GM20431 (cell line): ENCODE measurements around the gene RTCB.

Source experiments
- in situ Hi-C: fragments of 300-500 bp; cut with MseI, MboI; formaldehyde crosslinking; loops from one replicate; pipeline ENCODE4 v1.15.0; 2020; ENCODE audit warnings: low sequenced_read_pairs; ENCODE audit not compliant: unreplicated experiment

Gene RTCB

DNA sequence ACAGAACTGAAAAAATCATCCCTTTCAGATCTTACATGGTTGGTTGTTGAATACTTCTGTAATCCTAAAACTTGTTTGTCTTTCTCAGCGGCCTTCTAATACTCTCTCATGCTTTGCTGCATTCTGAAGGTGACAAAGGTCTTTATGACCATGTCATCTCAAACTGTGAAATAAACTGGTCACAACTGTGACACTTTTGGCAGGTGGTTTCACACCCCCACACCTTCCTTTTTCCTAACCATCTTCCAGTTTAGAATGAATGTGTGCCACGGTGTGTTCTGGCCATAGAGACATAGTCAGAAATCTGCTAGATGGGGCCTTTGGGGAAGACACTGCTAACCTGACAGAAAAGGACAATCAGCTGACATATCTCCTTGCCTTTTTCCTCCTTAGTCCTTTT, 69.1 kb downstream of the RTCB start:
- in situ Hi-C loops = no loop called here

DNA sequence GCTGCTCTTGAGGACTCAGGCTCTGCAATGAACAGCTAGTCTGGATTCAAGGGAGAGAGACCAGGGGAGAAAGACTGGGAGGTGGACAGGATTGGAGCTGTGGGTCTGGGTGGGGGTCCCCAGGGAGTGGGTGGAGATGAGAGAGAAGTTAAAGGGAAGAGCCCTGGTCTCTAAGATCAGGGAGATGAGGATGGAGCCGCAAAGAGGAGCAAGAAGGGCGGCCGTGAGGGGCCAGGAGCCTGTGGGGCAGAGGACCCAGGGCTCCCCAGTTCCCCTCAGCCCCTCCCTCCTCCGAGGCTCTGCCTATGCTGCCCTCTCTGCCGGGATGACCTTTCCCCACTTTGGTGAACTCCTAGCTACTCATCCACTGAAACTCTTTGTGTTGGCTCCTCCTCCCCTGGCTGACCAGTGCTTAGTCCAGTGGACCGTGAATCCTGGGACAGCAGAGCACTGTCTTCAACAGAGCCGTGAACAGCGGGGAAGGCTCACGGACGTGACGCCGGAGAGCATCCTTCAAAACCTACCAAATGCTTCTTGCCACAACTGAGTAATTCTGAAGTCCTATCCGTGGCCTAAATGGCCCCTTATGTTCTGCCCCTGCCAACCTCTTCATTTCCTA, 70.8 kb downstream of the RTCB start:
- in situ Hi-C loops = no loop called here

GRCh38 chr22:32340411-32340810, 71.6 kb downstream of the RTCB start:
- in situ Hi-C loops = no loop called here

GRCh38 chr22:32339190-32340012, 72.6 kb downstream of the RTCB start:
- in situ Hi-C loops = no loop called here

DNA sequence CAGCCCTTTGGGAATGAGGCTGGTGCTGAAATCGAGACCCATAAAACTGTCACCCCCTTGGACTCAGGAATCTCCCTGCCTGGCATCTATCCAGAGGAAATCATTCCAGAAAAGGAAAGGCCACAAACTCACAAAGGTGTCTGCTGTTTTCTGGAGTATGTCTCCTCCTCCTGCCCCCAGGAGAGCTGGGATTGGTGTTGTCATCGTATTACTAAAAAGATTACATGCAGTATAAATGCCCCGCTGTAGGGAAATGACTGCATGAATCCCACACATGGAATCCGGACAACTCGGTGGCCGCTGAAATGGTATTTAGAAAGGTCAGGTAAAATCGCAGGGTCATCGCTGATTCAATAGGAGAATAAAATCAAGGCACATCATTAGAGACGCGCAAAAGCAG, 73.3 kb downstream of the RTCB start:
- in situ Hi-C loops = no loop called here
